NK-92 (cell line): ENCODE data around the gene TSPAN13.

Source experiments
- DNase-seq: peaks from one replicate; lab custom pipeline; 2025; ENCODE audit not compliant: unreplicated experiment; lab: John Stamatoyannopoulos, UW

Gene TSPAN13

GRCh38 chr7:16773884-16774283 is 20.3 kb downstream of the TSPAN13 start:
- no peak for DNase-seq

GRCh38 chr7:16774294-16774693 is 20.7 kb downstream of the TSPAN13 start:
- no peak for DNase-seq

DNA sequence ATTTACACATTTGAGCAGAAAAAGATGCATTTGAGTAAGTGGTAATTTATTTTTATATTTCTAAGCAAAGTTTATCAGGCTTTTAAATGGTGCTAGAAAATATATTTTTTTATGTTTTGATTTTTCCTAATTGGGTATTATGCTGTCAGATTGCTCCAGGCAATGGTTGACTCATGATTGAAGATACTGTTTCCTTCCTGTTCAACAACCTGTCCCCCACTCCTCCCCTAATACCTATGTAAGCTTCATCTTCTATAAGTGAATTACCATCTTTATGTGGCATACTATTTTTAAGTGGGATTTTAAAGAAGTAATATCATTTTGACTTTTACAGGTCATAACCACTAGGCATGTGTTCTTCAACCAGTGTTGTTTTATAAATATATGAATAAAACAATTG is 21.4 kb downstream of the TSPAN13 start:
- no peak for DNase-seq

DNA sequence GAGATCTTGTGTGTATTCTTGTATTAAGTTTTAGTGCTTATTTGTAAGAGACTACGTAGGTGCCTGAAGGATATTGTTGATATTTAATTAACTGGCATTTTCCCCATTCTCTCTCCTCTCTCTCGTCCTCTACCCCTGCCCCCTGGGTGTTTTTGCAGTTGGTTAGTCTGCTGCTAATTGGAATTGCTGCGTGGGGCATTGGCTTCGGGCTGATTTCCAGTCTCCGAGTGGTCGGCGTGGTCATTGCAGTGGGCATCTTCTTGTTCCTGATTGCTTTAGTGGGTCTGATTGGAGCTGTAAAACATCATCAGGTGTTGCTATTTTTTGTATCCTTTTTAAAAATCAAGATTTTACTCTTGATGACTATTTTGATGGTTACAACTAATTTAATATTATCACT is 22.5 kb downstream of the TSPAN13 start:
- DNase-seq = no peak

DNA sequence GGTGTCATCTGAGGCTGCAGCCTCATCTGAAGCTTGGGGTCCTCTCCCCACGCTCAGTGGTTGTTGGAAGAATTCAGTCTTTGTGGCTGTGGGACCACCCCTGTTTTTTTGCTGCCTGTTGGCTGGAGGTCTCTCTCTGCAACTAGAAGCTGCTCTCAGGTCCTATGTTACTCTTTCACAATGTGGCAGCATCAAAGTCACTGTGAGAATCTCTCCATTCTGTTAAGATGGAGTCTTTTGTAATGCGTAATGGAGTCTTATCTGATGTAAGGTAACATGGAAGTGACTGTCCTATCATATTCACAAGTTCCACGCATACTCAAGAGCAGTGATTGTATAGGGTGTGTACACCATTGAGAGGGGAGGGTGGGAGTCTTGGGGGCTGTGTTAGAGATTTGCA is 24.9 kb downstream of the TSPAN13 start:
- no peak for DNase-seq

DNA sequence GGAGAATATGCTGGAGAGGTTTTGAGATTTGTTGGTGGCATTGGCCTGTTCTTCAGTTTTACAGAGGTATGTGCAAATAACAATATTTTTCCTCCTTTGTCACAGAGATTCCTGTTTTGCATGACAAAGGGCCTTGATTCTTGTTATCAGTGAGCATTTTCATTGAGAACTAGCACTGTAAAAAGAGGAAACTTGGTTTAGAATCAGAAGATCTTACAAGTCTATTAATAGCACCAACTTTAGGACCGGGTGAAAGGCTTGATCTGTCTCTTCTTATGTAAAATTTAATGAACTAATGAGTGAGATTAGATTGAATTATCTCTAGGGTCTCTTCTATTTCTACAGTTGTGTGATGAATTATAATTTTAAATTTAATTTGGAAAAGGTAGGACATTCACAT is 25.5 kb downstream of the TSPAN13 start:
- DNase-seq = no peak

DNA sequence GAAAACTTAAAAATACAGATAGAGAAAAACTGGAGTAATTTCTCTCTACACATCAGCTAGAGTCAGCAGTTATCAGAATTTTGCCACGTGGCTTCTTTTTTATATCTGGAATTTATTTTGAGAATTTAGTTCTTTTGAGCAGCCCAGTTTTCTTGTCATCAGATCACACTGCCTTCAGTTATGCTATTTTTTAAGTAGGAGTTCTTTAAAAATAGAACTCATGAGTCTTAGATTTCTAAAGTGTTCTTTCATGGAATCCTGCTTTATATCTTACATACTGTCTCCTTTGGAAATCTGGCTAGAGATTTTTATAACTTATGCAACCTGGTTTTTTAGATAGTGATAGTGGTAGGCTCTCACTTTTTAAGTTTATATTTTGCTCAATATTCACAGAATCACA is 27.0 kb downstream of the TSPAN13 start:
- no peak for DNase-seq

DNA sequence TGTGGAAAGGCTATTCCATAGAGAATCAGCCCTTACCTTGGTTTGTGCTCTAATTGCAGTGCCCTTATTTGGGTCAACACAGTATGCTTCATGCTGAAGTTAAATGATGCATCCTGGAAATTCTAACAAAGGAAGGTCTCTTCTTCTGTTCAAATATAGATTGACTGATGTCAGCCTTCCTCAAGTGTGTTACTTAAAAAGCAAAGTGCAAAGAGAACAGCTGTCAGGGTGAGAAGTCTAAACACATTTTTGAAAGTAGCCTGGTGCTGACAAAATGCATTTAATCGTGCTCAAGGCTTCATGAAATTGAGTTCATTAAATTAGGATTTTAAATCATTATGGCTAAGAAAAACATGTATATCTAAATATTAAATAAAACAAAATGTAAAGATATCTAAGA is 31.8 kb downstream of the TSPAN13 start:
- DNase-seq = no peak

DNA sequence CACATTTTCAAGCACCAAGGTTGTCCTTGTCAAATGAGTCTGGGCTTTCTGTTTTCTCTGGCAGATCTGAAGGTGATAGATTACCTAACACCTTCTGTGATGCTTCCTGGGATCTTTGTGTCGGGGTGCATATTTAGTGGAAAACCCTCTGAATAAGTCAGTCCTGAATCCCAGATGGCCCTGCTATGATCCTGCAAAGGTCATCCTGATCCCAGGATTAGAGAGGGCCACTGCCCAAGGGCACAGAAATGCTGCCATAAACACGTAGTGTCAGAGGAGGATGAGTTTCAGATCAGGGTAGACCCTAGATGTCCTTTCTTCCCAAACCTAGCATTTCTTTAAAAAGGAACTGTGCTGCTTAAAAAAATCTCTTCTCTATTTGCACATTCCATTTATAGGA is 32.3 kb downstream of the TSPAN13 start:
- no peak for DNase-seq

DNA sequence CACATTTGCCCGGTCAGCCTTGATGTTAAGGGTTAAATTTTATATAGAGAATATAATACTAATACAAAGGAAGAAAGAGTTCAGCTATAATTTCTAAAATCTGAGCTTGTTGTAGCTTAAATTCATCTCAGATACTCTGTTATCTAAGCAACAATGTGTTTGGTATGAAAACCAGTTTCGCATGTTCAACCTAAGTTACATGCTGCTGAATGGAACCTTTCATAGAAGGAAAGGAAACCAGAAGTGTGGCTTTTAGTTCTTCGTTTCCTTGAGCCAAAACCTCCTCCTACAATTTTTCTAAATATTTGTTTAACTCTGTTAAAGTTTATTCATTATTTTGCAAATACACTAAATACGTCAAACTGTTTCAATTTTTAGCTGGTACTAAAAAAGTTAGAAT is 32.7 kb downstream of the TSPAN13 start:
- DNase-seq = no peak

GRCh38 chr7:16787127-16787526 is 33.6 kb downstream of the TSPAN13 start:
- no peak for DNase-seq

DNA sequence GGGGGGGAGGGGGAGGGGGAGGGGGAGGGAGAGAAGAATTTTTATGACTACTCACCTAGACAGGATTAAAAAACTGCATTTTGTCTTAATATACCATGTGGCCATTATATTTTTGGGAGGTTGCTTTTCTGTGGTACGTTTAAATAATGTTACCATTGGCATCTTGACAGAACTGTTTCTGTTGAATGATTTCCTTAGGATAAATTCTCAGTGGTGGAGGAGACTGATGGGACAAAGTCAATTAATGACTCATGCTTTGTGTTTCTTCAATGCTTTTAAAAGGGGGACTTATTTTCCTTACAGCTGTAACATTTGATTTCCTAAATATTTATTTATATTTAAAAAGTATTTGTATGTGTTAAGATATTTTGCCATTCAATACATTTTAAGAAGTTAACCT is 37.5 kb downstream of the TSPAN13 start:
- no peak for DNase-seq

DNA sequence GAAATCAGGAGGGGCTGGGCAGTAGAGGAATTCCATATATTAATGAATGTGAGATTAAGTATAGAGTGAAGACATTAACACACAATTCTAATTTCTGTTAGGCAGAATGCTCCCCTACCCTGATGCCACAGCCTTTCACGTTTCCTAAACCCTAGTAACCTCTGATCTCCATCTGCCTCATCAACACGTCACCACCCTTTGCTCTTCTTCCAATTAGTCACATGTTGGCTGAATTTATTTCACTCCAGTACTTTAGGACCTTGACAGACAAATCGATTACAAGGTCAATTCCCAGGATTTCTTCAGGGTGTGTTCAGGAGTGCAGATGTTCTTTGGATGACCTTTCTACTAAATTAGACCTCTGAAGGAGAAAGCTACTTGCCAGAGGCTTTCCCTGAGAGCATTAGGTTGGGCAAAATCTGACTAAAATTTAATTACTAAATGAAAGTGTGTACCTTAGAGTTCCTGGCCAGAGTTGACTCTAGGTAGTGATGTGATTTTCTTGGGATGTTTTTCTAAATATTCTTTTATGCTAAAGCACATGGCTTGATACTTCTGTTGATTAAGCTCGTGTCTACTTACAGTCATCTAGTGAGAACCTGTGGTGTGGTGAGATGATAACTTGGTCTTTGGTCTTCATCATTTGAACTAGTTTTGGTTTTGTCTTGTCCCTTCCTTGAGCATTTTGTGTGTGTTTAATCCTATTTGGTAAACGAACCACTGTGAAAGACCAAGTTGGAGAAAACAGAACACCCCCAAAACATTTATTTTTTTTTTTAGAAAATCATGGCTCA is 38.5 kb downstream of the TSPAN13 start:
- DNase-seq = no peak

DNA sequence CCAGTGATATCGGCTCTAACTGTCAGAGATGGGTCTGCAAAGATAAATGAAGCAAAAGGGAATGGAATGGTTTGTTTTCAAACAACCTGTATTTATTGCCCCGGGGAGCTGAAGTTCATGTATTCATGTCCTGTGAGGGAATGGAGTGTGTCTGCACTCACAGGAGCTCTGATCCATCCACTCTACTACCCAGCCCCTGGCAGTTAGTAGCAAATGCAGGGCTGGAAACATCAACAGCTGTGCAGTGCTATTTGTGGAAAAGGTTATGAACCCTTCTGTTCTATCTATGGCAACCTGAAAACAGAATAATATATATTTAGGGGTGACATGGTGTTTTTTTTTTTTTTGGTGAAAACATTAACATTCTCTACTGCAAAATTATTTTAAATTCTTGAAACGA is 41.4 kb downstream of the TSPAN13 start:
- no peak for DNase-seq

DNA sequence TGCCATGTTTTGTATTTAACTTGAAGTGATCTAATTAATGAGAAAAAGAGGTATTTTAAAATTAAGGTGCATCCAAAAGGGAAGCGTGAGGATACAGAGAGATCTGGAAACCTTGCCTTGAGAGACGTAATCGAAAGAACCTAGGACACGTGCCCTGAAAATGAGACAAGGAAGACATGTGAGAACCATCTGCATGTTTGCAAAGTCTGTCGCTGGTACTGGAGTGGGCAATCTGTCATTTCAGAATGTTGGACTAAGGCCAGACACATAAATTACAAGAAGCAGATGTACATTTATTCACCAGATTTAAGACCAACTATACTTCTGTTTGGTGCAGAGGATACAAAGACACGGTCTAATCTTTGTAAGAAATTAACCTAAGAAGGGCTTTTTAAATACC is 42.1 kb downstream of the TSPAN13 start:
- no peak for DNase-seq

DNA sequence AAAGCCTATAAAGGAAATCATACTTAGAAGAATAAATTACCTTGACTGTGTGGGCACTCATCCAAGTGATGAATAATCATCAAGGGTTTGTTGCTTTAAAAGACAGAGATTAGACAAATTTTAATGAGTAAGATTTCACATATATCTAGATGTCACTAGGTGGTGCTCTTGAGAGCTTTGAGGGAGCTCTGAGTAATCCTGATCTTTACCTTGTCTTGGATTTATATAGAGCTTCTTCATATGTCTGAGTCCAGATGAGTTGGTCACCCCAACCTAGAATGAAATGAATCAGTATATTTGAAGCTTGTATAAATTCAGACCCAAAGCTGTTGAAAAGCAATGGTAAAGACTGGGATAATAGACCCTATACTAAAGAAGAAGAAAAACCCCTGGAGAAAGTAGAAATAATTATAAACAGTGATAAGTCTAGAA is 47.6 kb downstream of the TSPAN13 start:
- no peak for DNase-seq

- no peak for DNase-seq
Observed at GRCh38 chr7:16801579-16801978, 48.0 kb downstream of the TSPAN13 start.

- no peak for DNase-seq
Observed at GRCh38 chr7:16803125-16803524, 49.6 kb downstream of the TSPAN13 start.

DNA sequence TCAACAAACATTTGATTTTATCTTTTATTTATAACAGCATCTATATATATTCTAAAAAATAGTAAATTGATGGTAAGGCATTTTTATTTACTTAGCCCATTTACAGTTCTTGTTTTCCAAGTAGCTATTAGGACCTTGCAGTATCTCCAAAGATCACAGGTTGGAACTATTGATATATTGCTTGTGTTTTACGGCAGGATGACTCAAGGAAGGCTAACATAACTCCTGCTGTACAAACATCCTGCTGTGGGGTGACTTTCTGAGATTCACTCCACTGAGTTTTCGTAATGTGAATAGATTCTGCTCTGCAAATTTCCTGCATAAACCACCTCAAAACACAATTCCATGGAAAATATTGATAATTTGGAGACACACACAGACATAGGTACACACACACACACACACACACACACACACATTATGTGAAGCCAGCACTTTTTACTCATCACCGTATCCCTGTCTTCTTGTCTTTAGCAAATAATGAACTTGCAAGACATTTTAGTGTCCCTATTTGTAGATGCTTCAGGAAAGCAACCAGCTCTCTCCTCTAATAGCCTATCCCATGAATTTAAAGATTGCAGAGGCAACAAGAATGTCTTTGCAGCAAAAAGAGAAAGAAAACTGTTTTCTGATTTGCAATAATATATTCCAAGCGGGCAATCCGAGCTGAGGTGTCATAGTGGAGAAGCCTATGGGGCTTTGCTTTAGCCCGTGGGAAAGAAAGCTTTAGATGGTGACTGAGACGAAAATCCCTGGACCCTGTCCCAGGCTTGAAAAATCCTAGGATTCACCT is 50.5 kb downstream of the TSPAN13 start:
- no peak for DNase-seq

GRCh38 chr7:16804674-16805439 is 51.3 kb downstream of the TSPAN13 start, which contains the start of gene AGR2:
AGR2 (minus strand) TSS chr7:16804999; CDS start chr7:16801796, 3,203 bp downstream.
- DNase-seq = no peak

DNA sequence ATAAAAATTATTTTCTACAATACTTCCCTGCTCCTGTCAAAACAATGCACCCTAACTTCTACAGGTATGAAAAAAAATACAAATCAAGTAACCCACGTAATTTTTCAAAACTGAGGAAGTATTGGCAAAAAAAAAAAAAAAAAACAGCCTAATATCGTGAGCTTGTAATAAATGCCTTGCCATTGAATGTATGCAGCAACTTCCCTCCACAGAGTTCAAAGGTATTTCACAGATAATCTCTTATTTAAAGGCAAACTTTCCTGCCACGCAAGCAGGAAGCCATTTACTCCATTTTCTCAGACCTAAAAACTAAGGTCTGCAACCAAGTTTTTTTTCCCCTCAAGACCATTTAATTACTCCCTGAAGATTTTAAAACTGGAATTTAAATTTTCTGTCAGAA is 51.9 kb downstream of the TSPAN13 start:
- no peak for DNase-seq

- DNase-seq = no peak
Observed at GRCh38 chr7:16810112-16810511, 56.6 kb downstream of the TSPAN13 start.
